ENCODE data around the gene PRKCE.

Gene PRKCE

DNA sequence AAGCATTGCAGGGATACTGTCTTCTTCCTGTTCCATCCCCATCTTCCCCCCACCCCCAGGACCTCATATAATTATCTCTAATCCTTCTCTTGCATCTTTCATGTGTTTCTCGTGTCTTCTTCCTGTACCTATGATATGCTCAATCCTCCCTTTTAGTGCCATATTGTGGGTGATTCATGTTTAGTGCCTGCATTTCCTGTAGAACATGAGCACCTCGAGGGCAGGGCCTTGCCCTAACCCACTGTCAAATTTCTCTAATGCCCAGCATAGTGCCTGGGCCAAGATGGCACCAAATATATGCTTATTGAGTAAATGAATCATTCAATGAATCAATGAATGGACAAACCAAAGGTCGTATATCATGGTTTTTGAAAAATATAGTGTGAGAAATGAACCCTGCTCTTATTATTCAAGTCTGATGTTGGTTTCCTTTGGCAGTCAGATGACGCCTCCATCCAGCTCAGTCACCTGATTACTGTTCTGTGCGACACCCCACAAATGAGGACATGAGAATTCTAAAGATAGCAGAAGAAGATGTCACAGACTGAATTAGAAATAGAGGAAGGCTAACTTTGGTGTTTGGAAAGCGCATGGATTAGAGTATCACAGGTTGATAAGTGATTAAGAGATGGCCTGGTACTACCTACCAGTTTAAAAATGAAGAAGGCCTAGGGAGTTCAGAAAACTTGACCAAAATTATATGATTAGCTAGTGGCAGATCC, 278.4 kb downstream of the PRKCE start:
- no peaks in the 10 kb centered on the region for H3K27me3 ChIP-seq (ENCODE audit: insufficient read depth, insufficient read length)
- no peaks in the 10 kb centered on the region for H3K4me1 ChIP-seq (ENCODE audit: insufficient read depth, insufficient read length)
- DNase-seq (ENCODE audit: low read depth, low spot score) = no peak
- peaks cover 8% of the 10 kb centered on the region; the same call in 1 of the 2 replicates for H3K9me3 ChIP-seq (ENCODE audit: insufficient read depth, low read length)
- TF ChIP-seq SUZ12 (IDR thresholded peaks at IDR 0.05; ENCODE audit: extremely low read depth, insufficient read depth, insufficient read length) (no peak), YY1 (IDR thresholded peaks at IDR 0.05; ENCODE audit: insufficient read depth, insufficient read length) (no peak), ZNF274 (IDR thresholded peaks at IDR 0.05; ENCODE audit: low read depth, low read length) (no peak)
- H3K36me3 ChIP-seq (ENCODE audit: insufficient read depth, insufficient read length, low read length) = no peaks in the 10 kb centered on the region
- H3K9ac ChIP-seq (ENCODE audit: insufficient read length, low read depth) = no peak overlapping the region
- H3K4me3 ChIP-seq (ENCODE audit: insufficient read length, low read depth) = no peak overlapping the region

DNA sequence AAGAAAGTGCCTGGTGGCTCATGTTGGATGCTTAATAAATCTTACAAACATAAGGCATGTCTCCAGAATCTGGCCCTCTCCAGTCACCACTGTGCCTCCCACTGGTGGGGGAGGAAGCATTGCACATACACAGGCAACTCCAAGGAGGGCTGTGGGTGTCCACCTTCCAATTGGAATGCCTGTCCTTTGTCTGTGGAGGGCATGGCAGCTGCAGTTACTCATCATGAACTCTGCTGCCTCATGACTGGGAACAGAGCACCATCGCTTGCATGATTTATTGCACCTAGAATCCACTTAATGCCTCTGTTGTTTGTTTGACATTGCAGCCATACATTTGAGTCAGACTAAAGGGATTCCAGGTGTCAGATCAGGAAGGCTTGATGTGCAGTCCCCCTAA, 278.9 kb downstream of the PRKCE start:
- Histone ChIP-seq H3K4me1 (ENCODE audit: insufficient read depth, insufficient read length) (no peaks in the 10 kb centered on the region), H3K4me3 (ENCODE audit: insufficient read length, low read depth) (no peak overlapping the region), H3K9me3 (ENCODE audit: insufficient read depth, low read length) (peaks cover 8% of the 10 kb centered on the region; the same call in 1 of the 2 replicates), H3K9ac (ENCODE audit: insufficient read length, low read depth) (no peak overlapping the region), H3K36me3 (ENCODE audit: insufficient read depth, insufficient read length, low read length) (no peaks in the 10 kb centered on the region), H3K27me3 (ENCODE audit: insufficient read depth, insufficient read length) (no peaks in the 10 kb centered on the region)
- TF ChIP-seq YY1 (IDR thresholded peaks at IDR 0.05; ENCODE audit: insufficient read depth, insufficient read length) = no peak
- no peak for TF ChIP-seq SUZ12 (IDR thresholded peaks at IDR 0.05; ENCODE audit: extremely low read depth, insufficient read depth, insufficient read length)
- no peak for TF ChIP-seq ZNF274 (IDR thresholded peaks at IDR 0.05; ENCODE audit: low read depth, low read length)
- DNase-seq (ENCODE audit: low read depth, low spot score) = no peak

DNA sequence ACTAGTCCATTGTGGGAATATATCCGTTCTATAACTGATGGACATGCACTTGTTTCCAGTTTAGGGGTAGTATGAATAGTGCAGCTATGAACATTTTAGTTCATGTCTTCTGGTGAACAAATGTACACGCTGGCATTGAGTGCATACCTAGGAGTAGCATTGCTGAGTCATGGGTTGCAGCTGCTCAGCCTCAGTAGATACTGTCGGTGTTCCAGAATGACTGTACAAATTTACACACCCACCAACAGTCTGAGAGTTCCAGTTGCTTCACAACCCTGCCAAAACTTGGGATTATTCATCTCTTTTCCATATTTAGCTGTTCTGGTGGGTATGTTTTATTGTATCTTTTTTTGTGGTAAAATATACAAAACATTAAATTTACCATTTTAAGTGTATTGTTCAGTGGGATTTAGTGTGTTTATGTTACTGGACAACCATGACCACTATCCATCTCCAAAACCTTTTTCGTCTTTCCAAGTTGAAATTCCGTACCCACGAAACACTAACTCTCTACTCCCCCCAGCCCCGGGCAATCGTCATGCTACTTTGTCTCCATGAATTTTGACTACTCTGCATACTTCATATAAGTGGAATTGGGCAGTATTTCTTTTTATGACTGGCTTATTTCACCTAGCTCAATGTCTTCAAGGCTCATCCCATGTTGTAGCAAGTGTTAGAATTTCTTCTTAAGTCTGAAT, 281.0 kb downstream of the PRKCE start:
- TF ChIP-seq ZNF274 (IDR thresholded peaks at IDR 0.05; ENCODE audit: low read depth, low read length) (no peak), YY1 (IDR thresholded peaks at IDR 0.05; ENCODE audit: insufficient read depth, insufficient read length) (no peak), SUZ12 (IDR thresholded peaks at IDR 0.05; ENCODE audit: extremely low read depth, insufficient read depth, insufficient read length) (no peak)
- no peak for DNase-seq (ENCODE audit: low read depth, low spot score)
- Histone ChIP-seq H3K27me3 (ENCODE audit: insufficient read depth, insufficient read length) (no peaks in the 10 kb centered on the region), H3K9me3 (ENCODE audit: insufficient read depth, low read length) (peaks cover 8% of the 10 kb centered on the region; the same call in 1 of the 2 replicates), H3K9ac (ENCODE audit: insufficient read length, low read depth) (no peak overlapping the region), H3K36me3 (ENCODE audit: insufficient read depth, insufficient read length, low read length) (no peaks in the 10 kb centered on the region), H3K4me1 (ENCODE audit: insufficient read depth, insufficient read length) (peaks cover 5% of the 10 kb centered on the region), H3K4me3 (ENCODE audit: insufficient read length, low read depth) (no peak overlapping the region)

DNA sequence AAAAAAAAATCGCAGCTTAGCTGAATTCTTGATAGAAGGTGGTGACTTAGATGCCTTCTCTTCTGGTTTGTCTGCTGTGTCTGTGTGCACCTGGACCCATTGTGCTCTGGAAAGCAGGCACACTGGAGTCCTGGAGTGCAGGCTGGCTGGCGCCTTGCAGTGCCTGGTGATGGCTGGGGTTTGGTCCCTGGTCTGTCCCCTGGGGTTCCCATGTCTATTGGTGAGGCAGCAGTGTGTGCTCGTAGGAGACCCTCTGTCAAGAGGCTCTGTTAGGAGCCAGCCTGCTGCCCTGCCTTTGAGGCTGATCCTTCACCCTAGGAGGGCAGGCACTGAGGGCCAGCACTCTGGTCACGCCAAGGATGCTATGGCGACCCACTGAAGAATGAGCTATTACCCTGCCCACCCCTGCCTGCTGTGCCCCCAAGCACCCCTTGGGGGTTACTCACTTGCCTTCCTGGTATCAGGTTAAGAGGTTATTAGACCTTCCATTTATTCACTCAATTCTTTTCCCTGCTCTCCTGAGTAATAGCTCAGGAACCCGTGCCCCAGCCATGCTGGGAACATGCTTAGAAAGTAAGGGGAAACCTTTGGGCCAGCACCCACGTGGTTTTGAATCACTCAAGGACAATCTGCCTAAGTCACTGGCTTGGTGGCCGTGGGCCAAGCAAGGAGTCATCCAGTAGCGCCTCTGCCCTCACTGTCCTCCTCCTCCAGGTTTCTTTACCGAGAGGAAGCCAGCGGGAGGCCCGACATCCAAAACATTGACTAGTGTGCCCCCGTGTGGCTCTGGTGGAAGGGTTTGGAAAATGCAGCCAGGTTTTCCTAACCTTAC, 284.5 kb downstream of the PRKCE start:
- TF ChIP-seq ZNF274 (IDR thresholded peaks at IDR 0.05; ENCODE audit: low read depth, low read length) = no peak
- no peak for TF ChIP-seq YY1 (IDR thresholded peaks at IDR 0.05; ENCODE audit: insufficient read depth, insufficient read length)
- TF ChIP-seq SUZ12 (IDR thresholded peaks at IDR 0.05; ENCODE audit: extremely low read depth, insufficient read depth, insufficient read length) = no peak
- peaks cover 7% of the 10 kb centered on the region for H3K4me1 ChIP-seq (ENCODE audit: insufficient read depth, insufficient read length)
- H3K27me3 ChIP-seq (ENCODE audit: insufficient read depth, insufficient read length) = no peaks in the 10 kb centered on the region
- H3K4me3 ChIP-seq (ENCODE audit: insufficient read length, low read depth) = no peak overlapping the region
- H3K36me3 ChIP-seq (ENCODE audit: insufficient read depth, insufficient read length, low read length) = no peaks in the 10 kb centered on the region
- H3K9me3 ChIP-seq (ENCODE audit: insufficient read depth, low read length) = 0 out of 2 replicates have a peak, but pooled peaks cover 4% of the 10 kb centered on the region
- DNase-seq (ENCODE audit: low read depth, low spot score) = peak; percentile 82
- no peak overlapping the region for H3K9ac ChIP-seq (ENCODE audit: insufficient read length, low read depth)

DNA sequence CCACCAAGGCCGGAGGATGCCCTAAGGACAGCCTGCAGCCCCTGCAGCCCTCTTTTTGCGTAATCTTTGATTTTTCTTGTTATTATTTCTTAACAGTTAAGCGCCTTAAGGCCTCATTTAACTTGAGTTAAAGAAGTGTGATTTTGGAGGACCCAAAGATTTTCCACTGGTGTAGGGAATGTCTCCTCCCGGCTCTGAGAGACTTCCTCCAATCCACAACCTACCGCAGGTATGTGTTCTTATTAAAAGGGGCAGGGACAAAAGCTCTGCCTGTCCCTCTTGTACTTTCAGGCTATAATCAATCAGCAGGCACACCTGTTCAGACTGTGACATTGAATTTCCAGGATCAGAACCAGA, 285.1 kb downstream of the PRKCE start:
- TF ChIP-seq ZNF274 (IDR thresholded peaks at IDR 0.05; ENCODE audit: low read depth, low read length) (no peak), YY1 (IDR thresholded peaks at IDR 0.05; ENCODE audit: insufficient read depth, insufficient read length) (no peak), SUZ12 (IDR thresholded peaks at IDR 0.05; ENCODE audit: extremely low read depth, insufficient read depth, insufficient read length) (no peak)
- H3K9me3 ChIP-seq (ENCODE audit: insufficient read depth, low read length) = no peaks in the 10 kb centered on the region
- H3K27me3 ChIP-seq (ENCODE audit: insufficient read depth, insufficient read length) = no peaks in the 10 kb centered on the region
- H3K4me1 ChIP-seq (ENCODE audit: insufficient read depth, insufficient read length) = peaks cover 7% of the 10 kb centered on the region
- DNase-seq (ENCODE audit: low read depth, low spot score) = no peak
- peak overlapping the region; percentile 32 for H3K9ac ChIP-seq (ENCODE audit: insufficient read length, low read depth)
- no peaks in the 10 kb centered on the region for H3K36me3 ChIP-seq (ENCODE audit: insufficient read depth, insufficient read length, low read length)
- H3K4me3 ChIP-seq (ENCODE audit: insufficient read length, low read depth) = no peak overlapping the region

DNA sequence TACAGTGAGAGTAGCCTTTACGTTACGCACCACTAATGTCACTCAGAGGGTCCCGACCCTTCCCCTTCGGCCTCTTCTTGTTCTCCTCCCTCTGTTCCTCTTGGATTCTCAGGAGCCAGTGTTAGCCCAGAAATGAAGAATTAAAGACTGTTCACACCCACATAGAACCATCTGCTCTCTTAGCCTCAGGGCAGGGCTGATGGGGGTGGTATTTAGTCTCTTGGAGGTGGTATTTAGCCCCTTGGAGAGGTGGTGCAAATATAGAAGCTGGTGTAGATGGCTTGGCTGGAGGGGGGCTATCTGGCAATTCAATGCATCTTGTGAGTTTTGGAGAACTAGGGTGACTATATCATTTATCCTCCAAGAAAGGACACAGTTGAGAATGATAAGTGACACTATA, 286.5 kb downstream of the PRKCE start:
- H3K27me3 ChIP-seq (ENCODE audit: insufficient read depth, insufficient read length) = no peaks in the 10 kb centered on the region
- H3K9ac ChIP-seq (ENCODE audit: insufficient read length, low read depth) = no peak overlapping the region
- H3K4me1 ChIP-seq (ENCODE audit: insufficient read depth, insufficient read length) = peaks cover 7% of the 10 kb centered on the region
- no peak overlapping the region for H3K4me3 ChIP-seq (ENCODE audit: insufficient read length, low read depth)
- no peaks in the 10 kb centered on the region for H3K36me3 ChIP-seq (ENCODE audit: insufficient read depth, insufficient read length, low read length)
- TF ChIP-seq YY1 (IDR thresholded peaks at IDR 0.05; ENCODE audit: insufficient read depth, insufficient read length) (no peak), ZNF274 (IDR thresholded peaks at IDR 0.05; ENCODE audit: low read depth, low read length) (no peak), SUZ12 (IDR thresholded peaks at IDR 0.05; ENCODE audit: extremely low read depth, insufficient read depth, insufficient read length) (no peak)
- H3K9me3 ChIP-seq (ENCODE audit: insufficient read depth, low read length) = no peaks in the 10 kb centered on the region
- no peak for DNase-seq (ENCODE audit: low read depth, low spot score)

Measured in NT2/D1 (cell line).